ENCODE data around the gene MLANA. TPM values are rescaled to one million over a fixed set of nuclear protein-coding genes. Genes with fewer than 3 reads are reported as not detected.

Gene MLANA
- total RNA-seq: not detected
- long read RNA-seq, partial matches to known transcripts: 0 of 1 reads
- long read RNA-seq, other reads (novel, unspliced or antisense): 1 of 1 reads

GRCh38 chr9:5890641-5891040 is at the start of gene MLANA:
Gene MLANA, plus strand, starts transcription at chr9:5890889. Its CDS starts 1,586 bp downstream, at chr9:5892475.
- intact Hi-C loops (cut with DNase I): no loop called here
- no peak for DNase-seq

GRCh38 chr9:5841771-5842573 is 48.7 kb upstream of the MLANA start:
- ATAC-seq (ENCODE audit: poor library complexity): no peak

More at GRCh38 chr9:5890641-5891040, at the start of gene MLANA:
- ATAC-seq (ENCODE audit: poor library complexity): no peak

GRCh38 chr9:5842929-5843793 is 47.5 kb upstream of the MLANA start:
- intact Hi-C loops (cut with DNase I): no loop called here
- DNase-seq (no peak), ATAC-seq (ENCODE audit: poor library complexity) (no peak)

More at GRCh38 chr9:5841771-5842573, 48.7 kb upstream of the MLANA start:
- intact Hi-C loops (cut with DNase I): no loop called here
- DNase-seq: no peak

GRCh38 chr9:5843794-5844471 is 46.8 kb upstream of the MLANA start:
- intact Hi-C loops (cut with DNase I): no loop called here
- no peak for ATAC-seq (ENCODE audit: poor library complexity)
- DNase-seq: no peak

GRCh38 chr9:5845157-5845531 is 45.5 kb upstream of the MLANA start:
- no peak for DNase-seq
- intact Hi-C loops (cut with DNase I): no loop called here
- ATAC-seq (ENCODE audit: poor library complexity): no peak

GRCh38 chr9:5846096-5846495 is 44.6 kb upstream of the MLANA start:
- DNase-seq (no peak), ATAC-seq (ENCODE audit: poor library complexity) (no peak)
- intact Hi-C loops (cut with DNase I): no loop called here

- intact Hi-C loops (cut with DNase I): no loop called here
- no peak for ATAC-seq (ENCODE audit: poor library complexity)
- DNase-seq: no peak
Measured at GRCh38 chr9:5846501-5846921, 44.2 kb upstream of the MLANA start.

GRCh38 chr9:5848372-5848882 is 42.3 kb upstream of the MLANA start:
- no peak for ATAC-seq (ENCODE audit: poor library complexity)
- intact Hi-C loops (cut with DNase I): no loop called here

GRCh38 chr9:5850724-5851122 is 40.0 kb upstream of the MLANA start:
- ATAC-seq (ENCODE audit: poor library complexity) (no peak), DNase-seq (no peak)
- intact Hi-C loops (cut with DNase I): no loop called here

More at GRCh38 chr9:5848372-5848882, 42.3 kb upstream of the MLANA start:
- DNase-seq: no peak

GRCh38 chr9:5851445-5851844 is 39.2 kb upstream of the MLANA start:
- DNase-seq (no peak), ATAC-seq (ENCODE audit: poor library complexity) (no peak)
- intact Hi-C loops (cut with DNase I): no loop called here

- no peak for DNase-seq
- intact Hi-C loops (cut with DNase I): no loop called here
- ATAC-seq (ENCODE audit: poor library complexity): no peak
Measured at GRCh38 chr9:5852987-5853386, 37.7 kb upstream of the MLANA start.

GRCh38 chr9:5853617-5854016 is 37.1 kb upstream of the MLANA start:
- intact Hi-C loops (cut with DNase I): no loop called here
- ATAC-seq (ENCODE audit: poor library complexity) (no peak), DNase-seq (no peak)

GRCh38 chr9:5854063-5854790 is 36.5 kb upstream of the MLANA start:
- intact Hi-C loops (cut with DNase I): no loop called here
- DNase-seq (no peak), ATAC-seq (ENCODE audit: poor library complexity) (no peak)

GRCh38 chr9:5857928-5858327 is 32.8 kb upstream of the MLANA start:
- intact Hi-C loops (cut with DNase I): no loop called here
- no peak for DNase-seq
- no peak for ATAC-seq (ENCODE audit: poor library complexity)

- DNase-seq: no peak
- ATAC-seq (ENCODE audit: poor library complexity): peak; percentile 28
Measured at GRCh38 chr9:5858833-5859232, 31.9 kb upstream of the MLANA start.

GRCh38 chr9:5863092-5863746 is 27.5 kb upstream of the MLANA start:
- intact Hi-C loops (cut with DNase I): no loop called here
- ATAC-seq (ENCODE audit: poor library complexity) (peak; percentile 92), DNase-seq (no peak)

More at GRCh38 chr9:5858833-5859232, 31.9 kb upstream of the MLANA start:
- intact Hi-C loops (cut with DNase I): no loop called here

- ATAC-seq (ENCODE audit: poor library complexity) (no peak), DNase-seq (no peak)
- intact Hi-C loops (cut with DNase I): no loop called here
Measured at GRCh38 chr9:5864446-5864845, 26.2 kb upstream of the MLANA start.

- ATAC-seq (ENCODE audit: poor library complexity) (no peak), DNase-seq (no peak)
- intact Hi-C loops (cut with DNase I): no loop called here
Measured at GRCh38 chr9:5866272-5866671, 24.4 kb upstream of the MLANA start.

All from Right ventricle myocardium superior (tissue), 1 donor.